PC-3 (cell line): ENCODE results near the gene PACSIN1.

Experiments used
- EZH2 ChIP-seq: fragments of 300-600 bp; sonication (generic); IDR thresholded peaks from one replicate; pipeline ENCODE4 v1.6.1; 2017; ENCODE audit warnings: antibody characterized with exemption, mild to moderate bottlenecking, low read length; ENCODE audit not compliant: unreplicated experiment
- EZH2phosphoT487 ChIP-seq: fragments of 300-600 bp; sonication (generic); IDR thresholded peaks from 2 replicates; pipeline ENCODE4 v1.6.1; 2018; ENCODE audit warnings: mild to moderate bottlenecking, antibody characterized with exemption, low read length, borderline replicate concordance
- TF ChIP-seq, protein P1 (sequence below): fragments of 300-600 bp; sonication (generic); conservative IDR thresholded peaks from 2 replicates; pipeline ENCODE4 v1.5.1; 2017; ENCODE audit warnings: antibody characterized with exemption, low read depth, mild to moderate bottlenecking, low read length

DNA sequence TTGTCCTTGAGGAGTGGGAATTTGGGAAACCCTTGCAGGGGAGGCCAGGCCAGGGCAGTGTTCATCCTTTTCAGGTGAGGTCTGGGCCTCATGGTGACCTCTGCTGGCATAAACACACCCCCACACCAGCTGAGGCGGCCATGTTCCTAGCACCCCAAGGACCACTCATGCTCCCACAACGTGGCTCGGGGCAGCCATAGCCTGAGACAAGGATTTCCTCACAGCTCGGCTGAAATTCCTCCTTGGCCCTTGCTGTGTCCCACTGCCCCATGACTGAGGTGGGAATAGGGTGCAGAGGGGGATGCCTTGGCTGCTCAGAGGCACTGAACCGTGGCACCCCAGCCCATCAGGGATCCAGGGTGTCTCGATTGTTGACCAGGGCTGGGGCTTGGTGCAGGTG lies 117.6 kb downstream of the PACSIN1 start:
- no peak for TF ChIP-seq EZH2
- TF ChIP-seq, protein P1, sequence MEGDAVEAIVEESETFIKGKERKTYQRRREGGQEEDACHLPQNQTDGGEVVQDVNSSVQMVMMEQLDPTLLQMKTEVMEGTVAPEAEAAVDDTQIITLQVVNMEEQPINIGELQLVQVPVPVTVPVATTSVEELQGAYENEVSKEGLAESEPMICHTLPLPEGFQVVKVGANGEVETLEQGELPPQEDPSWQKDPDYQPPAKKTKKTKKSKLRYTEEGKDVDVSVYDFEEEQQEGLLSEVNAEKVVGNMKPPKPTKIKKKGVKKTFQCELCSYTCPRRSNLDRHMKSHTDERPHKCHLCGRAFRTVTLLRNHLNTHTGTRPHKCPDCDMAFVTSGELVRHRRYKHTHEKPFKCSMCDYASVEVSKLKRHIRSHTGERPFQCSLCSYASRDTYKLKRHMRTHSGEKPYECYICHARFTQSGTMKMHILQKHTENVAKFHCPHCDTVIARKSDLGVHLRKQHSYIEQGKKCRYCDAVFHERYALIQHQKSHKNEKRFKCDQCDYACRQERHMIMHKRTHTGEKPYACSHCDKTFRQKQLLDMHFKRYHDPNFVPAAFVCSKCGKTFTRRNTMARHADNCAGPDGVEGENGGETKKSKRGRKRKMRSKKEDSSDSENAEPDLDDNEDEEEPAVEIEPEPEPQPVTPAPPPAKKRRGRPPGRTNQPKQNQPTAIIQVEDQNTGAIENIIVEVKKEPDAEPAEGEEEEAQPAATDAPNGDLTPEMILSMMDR = peak; percentile 47
- no peak for TF ChIP-seq EZH2phosphoT487
